H9 (cell line): Measurements from ENCODE around the gene GNPTAB. TPM values are rescaled to one million over a fixed set of nuclear protein-coding genes. Genes with fewer than 3 reads are reported as not detected.

ENCODE experiments used
- DNase-seq: peaks from one replicate; pipeline ENCODE4 v3.0.0-alpha.2; 2017
- H2AFZ ChIP-seq: one replicate; pipeline ENCODE4 v1.6.1; 2013; ENCODE audit warnings: mild to moderate bottlenecking, low read length, control low read depth, moderate library complexity
- H2AK5ac ChIP-seq: 2 replicates; pipeline ENCODE4 v1.6.1; 2013; ENCODE audit warnings: low read length, control low read depth, mixed read lengths; ENCODE audit not compliant: insufficient read length
- H2BK120ac ChIP-seq: one replicate; pipeline ENCODE4 v1.6.1; 2013; ENCODE audit warnings: low read depth, mild to moderate bottlenecking, low read length, control low read depth, inconsistent platforms; ENCODE audit not compliant: poor library complexity, severe bottlenecking
- H2BK12ac ChIP-seq: 2 replicates; pipeline ENCODE4 v1.6.1; 2013; ENCODE audit warnings: low read length, control low read depth, mixed read lengths, low read depth; ENCODE audit not compliant: insufficient read length
- H2BK15ac ChIP-seq: 2 replicates; pipeline ENCODE4 v1.6.1; 2013; ENCODE audit warnings: low read depth, low read length, control low read depth
- H2BK20ac ChIP-seq: one replicate; pipeline ENCODE4 v1.6.1; 2013; ENCODE audit warnings: low read depth, mild to moderate bottlenecking, low read length, control low read depth, inconsistent platforms; ENCODE audit not compliant: poor library complexity, severe bottlenecking
- H2BK5ac ChIP-seq: 2 replicates; pipeline ENCODE4 v1.6.1; 2013; ENCODE audit warnings: low read length, control low read depth, mixed read lengths; ENCODE audit not compliant: insufficient read length
- H3K14ac ChIP-seq: 2 replicates; pipeline ENCODE4 v1.6.1; 2013; ENCODE audit warnings: low read length, control low read depth; ENCODE audit not compliant: insufficient read depth
- H3K18ac ChIP-seq: 2 replicates; pipeline ENCODE4 v1.6.1; 2013; ENCODE audit warnings: low read depth, mild to moderate bottlenecking, mixed read lengths, low read length, control low read depth; ENCODE audit not compliant: insufficient read length
- H3K23ac ChIP-seq: 2 replicates; pipeline ENCODE4 v1.6.1; 2013; ENCODE audit warnings: low read length, control low read depth, mixed read lengths, low read depth; ENCODE audit not compliant: insufficient read length
- H3K23me2 ChIP-seq: 2 replicates; pipeline ENCODE4 v1.6.1; 2013; ENCODE audit warnings: low read depth, mild to moderate bottlenecking, mixed read lengths, low read length, control low read depth; ENCODE audit not compliant: insufficient read length, poor library complexity, severe bottlenecking
- H3K27ac ChIP-seq: 2 replicates; pipeline ENCODE4 v1.5.1; 2013; ENCODE audit warnings: low read length, control low read depth, mixed read lengths, low read depth; ENCODE audit not compliant: insufficient read length
- H3K27me3 ChIP-seq: 2 replicates; pipeline ENCODE4 v1.6.1; 2013; ENCODE audit warnings: low read length, control low read depth, inconsistent platforms; ENCODE audit not compliant: insufficient read depth
- H3K4ac ChIP-seq: 2 replicates; pipeline ENCODE4 v1.6.1; 2013; ENCODE audit warnings: low read depth, mild to moderate bottlenecking, control low read depth, inconsistent platforms, low read length, moderate library complexity
- H3K4me1 ChIP-seq: 2 replicates; pipeline ENCODE4 v1.6.1; 2013; ENCODE audit warnings: low read length, control low read depth, inconsistent platforms; ENCODE audit not compliant: insufficient read depth
- H3K4me2 ChIP-seq: 2 replicates; pipeline ENCODE4 v1.6.1; 2013; ENCODE audit warnings: low read length, control low read depth, mixed read lengths; ENCODE audit not compliant: insufficient read length, insufficient read depth
- H3K56ac ChIP-seq: 2 replicates; pipeline ENCODE4 v1.6.1; 2013; ENCODE audit warnings: low read depth, mild to moderate bottlenecking, mixed read lengths, low read length, control low read depth; ENCODE audit not compliant: insufficient read length
- H3K79me1 ChIP-seq: 2 replicates; pipeline ENCODE4 v1.6.1; 2013; ENCODE audit warnings: low read depth, mild to moderate bottlenecking, moderate library complexity, low read length, control low read depth, inconsistent platforms; ENCODE audit not compliant: insufficient read depth, poor library complexity, severe bottlenecking
- H3K79me2 ChIP-seq: 2 replicates; pipeline ENCODE4 v1.6.1; 2013; ENCODE audit warnings: low read length, control low read depth, inconsistent platforms; ENCODE audit not compliant: insufficient read depth
- H3K9ac ChIP-seq: 2 replicates; pipeline ENCODE4 v1.6.1; 2013; ENCODE audit warnings: low read length, control low read depth, mixed read lengths; ENCODE audit not compliant: insufficient read length; ENCODE audit errors: extremely low read depth
- H3K9me3 ChIP-seq: one replicate; pipeline ENCODE4 v1.6.1; 2013; ENCODE audit warnings: low read depth, low read length, inconsistent platforms; ENCODE audit not compliant: control insufficient read depth
- H3T11ph ChIP-seq: one replicate; pipeline ENCODE4 v1.6.1; 2013; ENCODE audit warnings: mild to moderate bottlenecking, low read length, control low read depth, inconsistent platforms
- H4K20me1 ChIP-seq: one replicate; pipeline ENCODE4 v1.6.1; 2013; ENCODE audit not compliant: control insufficient read depth, insufficient read length, insufficient read depth
- H4K5ac ChIP-seq: 2 replicates; pipeline ENCODE4 v1.6.1; 2013; ENCODE audit warnings: low read depth, mild to moderate bottlenecking, mixed read lengths, low read length, control low read depth; ENCODE audit not compliant: insufficient read length
- H4K8ac ChIP-seq: replicated peaks from 2 replicates; pipeline ENCODE4 v1.6.1; 2013; ENCODE audit warnings: low read length, control low read depth, mixed read lengths, low read depth; ENCODE audit not compliant: insufficient read length
- H4K91ac ChIP-seq: 2 replicates; pipeline ENCODE4 v1.6.1; 2013; ENCODE audit warnings: low read depth, mild to moderate bottlenecking, moderate library complexity, mixed read lengths, low read length, control low read depth; ENCODE audit not compliant: insufficient read length
- H3K27ac Mint-ChIP-seq, 3 experiments: 2 replicates in 2 of 3; 3 replicates in 1 of 3; pipeline ENCODE4 v1.8.0; 2020 to 2021; ENCODE audit warnings: mixed read lengths in 3 of 3, mild to moderate bottlenecking in 1 of 3, moderate library complexity in 1 of 3
- H3K27me3 Mint-ChIP-seq: 2 replicates; pipeline ENCODE4 v1.8.0; 2021; ENCODE audit warnings: low read depth, mild to moderate bottlenecking, moderate library complexity, mixed read lengths
- H3K36me3 Mint-ChIP-seq, 3 experiments: 2 replicates in 2 of 3; 3 replicates in 1 of 3; pipeline ENCODE4 v1.8.0; 2020 to 2021; ENCODE audit warnings: low read depth in 3 of 3, mixed read lengths in 3 of 3; ENCODE audit not compliant: insufficient read depth in 1 of 3
- H3K4me1 Mint-ChIP-seq, 2 experiments: 2 replicates each; pipeline ENCODE4 v1.8.0; 2020; ENCODE audit warnings: mixed read lengths in 2 of 2
- H3K4me3 Mint-ChIP-seq, 2 experiments: 2 replicates in 1 of 2; 3 replicates in 1 of 2; pipeline ENCODE4 v1.8.0; 2020 to 2021; ENCODE audit warnings: mild to moderate bottlenecking in 2 of 2, mixed read lengths in 2 of 2, moderate library complexity in 1 of 2
- H3K9me3 Mint-ChIP-seq, 2 experiments: 2 replicates in 1 of 2; 3 replicates in 1 of 2; pipeline ENCODE4 v1.8.0; 2020; ENCODE audit warnings: mild to moderate bottlenecking in 2 of 2, mixed read lengths in 2 of 2, moderate library complexity in 1 of 2
- CTCF ChIP-seq: fragments of 200-600 bp; sonication (generic); conservative IDR thresholded peaks from 3 replicates; pipeline ENCODE4 v1.8.0; 2021; ENCODE audit warnings: antibody characterized with exemption, mild to moderate bottlenecking
- total RNA-seq: library from RNA; stranded (reverse); gene quantifications from 2 replicates; pipeline ENCODE4 v1.2.1, GENCODE V29; 2021

The GNPTAB gene
- total RNA-seq, 1 experiment from 2014 or later: 44.3 TPM

GRCh38 chr12:101719566-101719965 lies 111.2 kb downstream of the GNPTAB start:
- Histone ChIP-seq H3K23ac (no peak overlapping the region), H4K8ac (no peak overlapping the region), H2BK20ac (no peak overlapping the region), H3K23me2 (no peaks in the 10 kb centered on the region), H3K79me1 (no peaks in the 10 kb centered on the region), H2BK5ac (no peak overlapping the region), H2BK12ac (no peak overlapping the region), H2BK120ac (no peak overlapping the region), H4K20me1 (no peaks in the 10 kb centered on the region), H3K9me3 (no peaks in the 10 kb centered on the region), H3K56ac (no peak overlapping the region), H2AK5ac (no peak overlapping the region), H3K79me2 (no peaks in the 10 kb centered on the region), H2AFZ (no peak overlapping the region), H3K4ac (no peak overlapping the region), H4K5ac (no peak overlapping the region), H2BK15ac (no peak overlapping the region), H3K27me3 (no peaks in the 10 kb centered on the region), H3T11ph (no peak overlapping the region), H4K91ac (no peak overlapping the region), H3K27ac (no peak overlapping the region), H3K4me1 (no peaks in the 10 kb centered on the region), H3K18ac (no peak overlapping the region), H3K14ac (no peak overlapping the region), H3K9ac (no peak overlapping the region), H3K4me2 (no peak overlapping the region)
- H3K4me1 Mint-ChIP-seq: no peaks in the 10 kb centered on the region
- no peaks in the 10 kb centered on the region for H3K27me3 Mint-ChIP-seq
- H3K4me3 Mint-ChIP-seq: no peak overlapping the region
- no peak for TF ChIP-seq CTCF
- no peak overlapping the region for H3K27ac Mint-ChIP-seq
- no peaks in the 10 kb centered on the region for H3K36me3 Mint-ChIP-seq
- DNase-seq: no peak
- H3K9me3 Mint-ChIP-seq: no peaks in the 10 kb centered on the region
